ENCODE results near the gene P4HA1. TPM values are rescaled to one million over a fixed set of nuclear protein-coding genes. Genes with fewer than 3 reads are reported as not detected.
A peak's percentile ranks its signal among the peaks of the same experiment; 100 is the strongest.
"Not testable (repeated sequence)": the region's sequence is repeated elsewhere in the genome, so short reads cannot be mapped to it uniquely, and the experiment has no call there.

The P4HA1 gene
- total RNA-seq, 1 donor from 2014 or later: 77.0 TPM

DNA sequence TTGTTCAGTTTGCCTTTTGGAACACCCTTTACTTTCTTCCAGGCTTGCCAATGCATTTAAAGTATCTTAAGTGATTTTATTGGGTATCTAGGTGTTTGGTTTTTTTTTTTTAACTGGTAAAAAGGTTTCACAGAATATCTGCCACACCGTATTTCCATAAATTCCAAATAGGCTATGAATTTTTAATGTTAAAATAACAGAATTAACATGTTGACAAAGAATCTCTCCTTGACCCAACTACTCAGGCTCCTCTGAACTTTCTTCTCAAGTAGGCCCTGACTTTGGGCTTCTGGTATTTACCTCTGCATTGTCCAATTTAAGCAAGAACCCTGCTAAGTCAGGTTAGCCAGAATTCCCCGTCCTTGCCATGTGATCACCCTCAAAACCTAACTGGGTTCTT, 80.9 kb downstream of the P4HA1 start:
- intact Hi-C loops (cut with DNase I): loop anchor here (10.0 kb wide), 1 partner anchor 119 kb away; no protein-coding TSS in a partner anchor
- ATAC-seq: no peak
- no peak for DNase-seq (ENCODE audit: missing footprints)

DNA sequence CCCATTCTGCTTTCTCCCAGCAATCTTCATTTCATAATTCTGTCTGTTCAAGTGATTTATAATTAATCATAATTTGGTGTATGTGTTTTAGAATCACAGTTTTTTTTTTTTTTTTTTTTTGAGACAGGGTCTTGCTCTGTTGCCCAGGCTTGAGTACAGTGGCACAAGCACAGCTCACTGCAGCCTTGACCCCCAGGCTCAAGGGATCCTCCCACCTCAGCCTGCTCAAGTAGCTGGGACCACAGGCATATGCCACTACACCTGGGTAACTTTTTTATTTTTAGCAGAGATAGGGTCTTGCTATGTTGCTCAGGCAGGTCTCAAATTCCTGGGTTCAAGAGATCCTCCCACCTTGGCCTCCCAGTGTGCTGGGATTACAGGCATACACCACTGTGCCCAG, 92.8 kb downstream of the P4HA1 start:
- intact Hi-C loops (cut with DNase I): no loop called here
- no peak for ATAC-seq
- DNase-seq (ENCODE audit: missing footprints): no peak

DNA sequence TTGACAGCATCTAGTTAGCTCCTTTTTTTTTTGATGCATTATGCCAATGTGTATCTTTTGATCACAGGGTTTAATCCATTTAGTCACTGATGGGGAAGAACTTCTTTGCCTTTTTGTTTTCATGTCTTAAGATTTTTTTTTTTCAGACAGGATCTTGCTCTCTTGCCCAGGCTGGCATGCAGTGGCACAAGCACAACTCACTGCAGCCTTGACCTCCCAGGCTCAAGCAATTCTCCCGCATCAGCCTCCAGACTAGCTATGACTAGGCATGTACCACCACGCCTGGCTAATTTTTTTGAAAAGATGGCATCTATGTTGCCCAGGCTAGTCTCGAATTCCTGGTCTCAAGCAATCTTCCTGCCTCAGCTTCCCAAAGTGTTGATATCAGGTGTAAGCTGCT, 95.7 kb downstream of the P4HA1 start:
- DNase-seq (ENCODE audit: missing footprints) (no peak), ATAC-seq (no peak)
- intact Hi-C loops (cut with DNase I): no loop called here

DNA sequence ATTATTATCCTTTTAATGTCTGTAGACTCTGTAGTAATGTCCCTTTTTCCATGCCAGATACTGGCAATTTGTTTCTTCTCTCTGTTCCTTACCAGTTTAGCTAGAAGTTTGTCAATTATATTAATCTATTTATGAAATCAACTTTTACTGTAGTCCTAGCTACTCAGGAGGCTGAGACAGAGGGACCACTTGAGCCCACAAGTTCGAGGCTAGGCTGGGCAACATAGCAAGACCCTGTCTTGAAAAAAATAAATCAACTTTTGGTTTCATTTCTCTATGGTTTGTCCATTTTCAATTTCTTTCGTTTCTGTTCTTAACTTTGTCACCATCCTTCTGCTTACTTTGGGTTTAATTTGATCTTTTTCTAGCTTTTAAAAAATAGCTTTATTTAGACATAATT, 99.6 kb downstream of the P4HA1 start:
- no peak for ATAC-seq
- intact Hi-C loops (cut with DNase I): no loop called here
- DNase-seq (ENCODE audit: missing footprints): no peak

DNA sequence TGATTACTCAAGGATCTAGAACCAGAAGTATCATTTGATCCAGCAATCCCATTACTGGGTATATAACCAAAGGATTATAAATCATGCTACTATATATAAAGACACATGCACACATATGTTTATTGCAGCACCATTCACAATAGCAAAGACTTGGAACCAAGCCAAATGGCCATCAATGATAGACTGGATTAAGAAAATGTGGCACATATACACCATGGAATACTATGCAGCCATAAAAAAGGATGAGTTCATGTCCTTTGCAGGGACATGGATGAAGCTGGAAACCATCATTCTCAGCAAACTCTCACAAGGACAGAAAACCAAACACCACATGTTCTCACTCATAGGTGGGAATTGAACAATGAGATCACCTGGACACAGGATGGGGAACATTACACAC, 101.2 kb downstream of the P4HA1 start:
- DNase-seq (ENCODE audit: missing footprints); intact Hi-C loops (cut with DNase I); ATAC-seq: not testable (repeated sequence)

DNA sequence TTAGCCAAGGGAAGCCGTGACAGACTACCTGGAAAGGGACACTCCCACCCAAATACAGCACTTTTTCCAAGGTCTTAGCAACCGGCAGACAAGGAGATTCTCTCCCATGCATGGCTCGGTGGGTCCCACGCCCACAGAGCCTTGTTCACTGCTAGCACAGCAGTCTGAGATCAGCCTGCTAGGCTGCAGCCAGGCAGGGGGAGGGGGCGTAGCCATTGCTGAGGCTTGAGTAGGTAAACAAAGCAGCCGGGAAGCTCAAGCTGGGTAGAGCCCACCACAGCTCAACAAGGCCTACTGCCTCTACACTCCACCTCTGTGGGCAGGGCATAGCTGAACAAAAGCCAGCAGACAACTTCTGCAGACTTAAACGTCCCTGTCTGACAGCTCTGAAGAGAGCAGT, 106.9 kb downstream of the P4HA1 start:
- ATAC-seq; intact Hi-C loops (cut with DNase I); DNase-seq (ENCODE audit: missing footprints): not testable (repeated sequence)

DNA sequence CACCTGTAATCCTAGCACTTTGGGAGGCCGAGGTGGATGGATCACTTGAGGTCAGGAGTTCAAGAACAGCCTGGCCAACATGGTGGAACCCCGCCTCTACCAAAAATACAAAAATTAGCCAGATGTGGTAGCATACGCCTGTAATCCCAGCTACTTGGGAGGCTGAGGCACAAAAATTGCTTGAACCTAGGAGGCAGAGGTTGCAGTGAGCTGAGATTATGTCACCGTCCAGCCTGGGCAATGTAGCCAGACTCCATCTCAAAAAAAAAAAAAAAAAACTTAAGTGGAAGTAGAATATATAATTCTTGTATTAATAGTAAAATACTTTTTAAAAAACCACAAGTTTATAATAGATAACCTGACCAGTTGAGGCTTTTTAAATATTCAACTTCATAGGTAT, 112.0 kb downstream of the P4HA1 start:
- ATAC-seq; intact Hi-C loops (cut with DNase I); DNase-seq (ENCODE audit: missing footprints): not testable (repeated sequence)

DNA sequence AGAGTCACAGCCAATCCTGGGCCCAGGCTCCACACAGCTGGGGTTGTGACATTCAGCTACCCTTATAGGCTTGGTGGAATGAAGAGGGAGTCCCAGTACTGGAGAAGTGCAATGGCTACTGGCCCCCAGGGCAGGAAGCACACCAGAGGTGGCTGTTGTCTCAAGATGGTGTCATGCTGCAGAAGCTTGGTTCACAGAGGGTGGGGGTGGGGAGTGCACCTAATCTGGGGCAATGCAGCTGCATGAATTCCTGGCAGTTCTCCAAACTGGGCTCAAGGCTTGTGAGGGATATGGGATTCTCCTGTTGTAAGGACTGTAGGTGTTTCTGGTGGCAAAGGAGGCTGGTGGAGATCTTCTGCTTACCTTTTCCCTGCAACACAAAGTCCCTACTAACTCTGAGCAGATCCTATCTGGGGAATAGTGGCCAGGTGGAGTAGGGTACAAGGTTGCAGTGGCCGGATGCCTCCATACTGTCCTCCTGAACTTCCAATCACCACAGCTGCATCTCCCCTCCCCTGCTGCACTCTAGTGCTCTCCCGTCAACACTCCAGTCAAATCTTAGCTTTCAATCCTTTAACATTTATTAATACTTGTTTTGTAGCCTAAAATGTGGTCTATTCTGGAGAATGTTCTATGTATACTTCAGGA, 114.7 kb downstream of the P4HA1 start:
- ATAC-seq: peak; percentile 30
- no peak for DNase-seq (ENCODE audit: missing footprints)
- intact Hi-C loops (cut with DNase I): no loop called here

DNA sequence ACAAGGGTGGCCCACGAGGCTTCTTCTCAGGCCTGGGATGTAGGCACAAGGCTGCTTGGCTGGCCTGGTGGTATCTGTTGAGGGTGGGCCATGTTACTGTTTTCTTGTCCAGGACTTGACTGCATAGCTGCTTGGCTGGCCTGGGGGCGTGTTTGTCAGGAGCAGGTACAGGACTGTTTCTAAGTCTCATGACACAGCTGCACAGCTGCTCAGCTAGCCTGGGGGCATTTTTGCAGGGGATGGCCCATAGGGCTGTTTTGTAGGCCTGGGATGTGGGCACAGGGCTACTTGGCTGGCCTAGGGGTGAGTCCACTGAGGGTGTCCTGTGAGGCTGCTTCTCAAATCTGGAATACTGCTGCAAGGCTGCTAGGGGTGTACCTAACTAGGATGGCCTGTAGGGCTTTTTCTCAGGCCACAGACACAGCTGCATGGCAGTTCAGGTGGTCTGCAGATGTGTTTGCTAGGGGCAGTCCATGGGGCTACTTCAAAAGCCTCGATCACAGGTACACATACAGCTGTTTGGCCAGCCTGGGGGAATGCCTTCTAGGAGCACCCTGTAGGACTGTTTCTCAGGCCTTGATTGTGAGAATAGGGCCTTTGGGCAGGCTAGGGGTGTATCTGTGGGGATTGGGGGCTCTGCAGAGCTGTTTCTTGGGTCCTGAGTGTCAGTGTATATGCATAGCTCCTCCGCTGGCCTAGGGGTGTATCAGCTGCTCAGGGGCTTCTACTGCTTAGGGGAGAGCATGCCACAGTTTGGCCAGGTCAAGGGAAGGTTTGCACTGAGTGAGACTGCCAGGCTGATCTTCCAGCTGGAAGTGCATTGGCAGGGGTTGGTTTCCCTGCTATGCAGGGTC, 115.4 kb downstream of the P4HA1 start:
- DNase-seq (ENCODE audit: missing footprints) (no peak), ATAC-seq (peak; percentile 44)
- intact Hi-C loops (cut with DNase I): no loop called here

DNA sequence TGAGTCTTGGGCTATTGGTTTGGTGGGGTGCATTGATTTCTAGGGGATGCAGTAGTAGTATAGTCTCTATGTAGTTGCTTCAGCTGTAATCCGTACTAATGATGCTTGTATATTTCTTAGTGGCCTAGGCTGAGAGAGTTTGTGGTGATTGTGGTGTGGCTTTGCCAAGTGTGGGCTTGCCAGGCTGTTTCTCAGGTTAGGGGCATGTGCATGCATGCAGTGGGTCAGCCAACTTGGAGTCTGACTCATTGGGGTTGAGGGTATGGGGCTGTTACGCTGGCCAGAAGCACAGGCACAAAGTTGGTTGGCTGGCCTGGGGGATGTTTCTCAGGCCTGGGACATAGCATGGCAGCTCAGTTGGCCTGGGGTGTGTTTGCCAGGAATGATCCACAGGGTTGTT, 116.3 kb downstream of the P4HA1 start:
- no peak for DNase-seq (ENCODE audit: missing footprints)
- ATAC-seq: no peak
- intact Hi-C loops (cut with DNase I): no loop called here

DNA sequence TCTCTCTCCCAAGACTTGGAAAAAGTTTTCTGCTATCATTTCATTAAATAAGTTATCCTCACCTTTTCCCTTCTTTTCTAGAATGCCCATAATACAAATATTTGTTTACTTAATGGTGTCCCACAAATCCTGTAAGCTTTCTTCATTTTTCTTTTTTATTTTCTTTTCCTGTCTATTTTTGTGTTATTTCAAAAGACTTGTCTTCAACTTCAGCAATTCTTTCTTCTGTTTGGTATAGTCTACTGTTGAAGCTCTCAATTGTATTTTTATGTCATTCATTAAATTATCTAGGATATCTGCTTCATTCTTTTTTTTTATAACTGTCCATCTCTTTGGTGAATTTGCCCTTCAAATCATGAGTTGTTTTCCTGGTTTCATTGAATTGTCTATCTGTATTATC, 117.0 kb downstream of the P4HA1 start:
- ATAC-seq: no peak
- no peak for DNase-seq (ENCODE audit: missing footprints)
- intact Hi-C loops (cut with DNase I): no loop called here

DNA sequence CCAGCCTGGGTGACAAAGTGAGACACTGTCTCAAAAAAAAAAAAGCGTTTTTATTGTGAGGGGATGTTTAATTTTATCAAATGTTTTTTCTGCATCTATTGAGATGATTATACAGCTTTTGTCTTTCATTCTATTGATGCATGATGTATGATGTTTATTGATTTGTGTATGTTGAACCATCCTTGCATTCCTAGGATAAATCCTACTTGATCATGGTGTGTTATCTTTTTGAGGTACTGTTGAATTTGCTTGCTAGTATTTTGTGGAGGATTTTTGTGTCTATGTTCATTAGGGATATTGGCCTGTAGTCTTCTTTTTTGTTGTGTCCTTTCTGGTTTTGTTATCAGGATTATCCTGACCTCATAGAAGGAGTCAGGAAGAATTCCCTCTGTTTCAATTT, 119.8 kb downstream of the P4HA1 start:
- intact Hi-C loops (cut with DNase I): no loop called here
- no peak for ATAC-seq
- no peak for DNase-seq (ENCODE audit: missing footprints)

Other genes with a start within 250 kb of the P4HA1 start
- gene OIT3, start 203.1 kb downstream of the P4HA1 start, total RNA-seq: not detected
- gene PLA2G12B, start 142.1 kb downstream of the P4HA1 start, total RNA-seq: 0.27 TPM
- gene NUDT13, start 13.6 kb upstream of the P4HA1 start, total RNA-seq: 3.6 TPM
- gene ECD, start 71.1 kb upstream of the P4HA1 start, total RNA-seq: 15.3 TPM
- 12.9 TPM for gene FAM149B1, start 71.3 kb upstream of the P4HA1 start, total RNA-seq
- gene DNAJC9, start 150.4 kb upstream of the P4HA1 start, total RNA-seq: 8.5 TPM
- 106 TPM for gene MRPS16, start 155.8 kb upstream of the P4HA1 start, total RNA-seq

All from Right ventricle myocardium inferior (tissue), 1 donor.